H9 (cell line): Measurements from ENCODE around the gene SSPN. TPM values are rescaled to one million over a fixed set of nuclear protein-coding genes. Genes with fewer than 3 reads are reported as not detected.

Experiments used
- DNase-seq: peaks from one replicate; pipeline ENCODE4 v3.0.0-alpha.2; 2017
- H2AFZ ChIP-seq: one replicate; pipeline ENCODE4 v1.6.1; 2013; ENCODE audit warnings: mild to moderate bottlenecking, low read length, control low read depth, moderate library complexity
- H2AK5ac ChIP-seq: 2 replicates; pipeline ENCODE4 v1.6.1; 2013; ENCODE audit warnings: low read length, control low read depth, mixed read lengths; ENCODE audit not compliant: insufficient read length
- H2BK120ac ChIP-seq: one replicate; pipeline ENCODE4 v1.6.1; 2013; ENCODE audit warnings: low read depth, mild to moderate bottlenecking, low read length, control low read depth, inconsistent platforms; ENCODE audit not compliant: poor library complexity, severe bottlenecking
- H2BK12ac ChIP-seq: 2 replicates; pipeline ENCODE4 v1.6.1; 2013; ENCODE audit warnings: low read length, control low read depth, mixed read lengths, low read depth; ENCODE audit not compliant: insufficient read length
- H2BK15ac ChIP-seq: 2 replicates; pipeline ENCODE4 v1.6.1; 2013; ENCODE audit warnings: low read depth, low read length, control low read depth
- H2BK20ac ChIP-seq: one replicate; pipeline ENCODE4 v1.6.1; 2013; ENCODE audit warnings: low read depth, mild to moderate bottlenecking, low read length, control low read depth, inconsistent platforms; ENCODE audit not compliant: poor library complexity, severe bottlenecking
- H2BK5ac ChIP-seq: 2 replicates; pipeline ENCODE4 v1.6.1; 2013; ENCODE audit warnings: low read length, control low read depth, mixed read lengths; ENCODE audit not compliant: insufficient read length
- H3K14ac ChIP-seq: 2 replicates; pipeline ENCODE4 v1.6.1; 2013; ENCODE audit warnings: low read length, control low read depth; ENCODE audit not compliant: insufficient read depth
- H3K18ac ChIP-seq: 2 replicates; pipeline ENCODE4 v1.6.1; 2013; ENCODE audit warnings: low read depth, mild to moderate bottlenecking, mixed read lengths, low read length, control low read depth; ENCODE audit not compliant: insufficient read length
- H3K23ac ChIP-seq: 2 replicates; pipeline ENCODE4 v1.6.1; 2013; ENCODE audit warnings: low read length, control low read depth, mixed read lengths, low read depth; ENCODE audit not compliant: insufficient read length
- H3K23me2 ChIP-seq: 2 replicates; pipeline ENCODE4 v1.6.1; 2013; ENCODE audit warnings: low read depth, mild to moderate bottlenecking, mixed read lengths, low read length, control low read depth; ENCODE audit not compliant: insufficient read length, poor library complexity, severe bottlenecking
- H3K27ac ChIP-seq: 2 replicates; pipeline ENCODE4 v1.5.1; 2013; ENCODE audit warnings: low read length, control low read depth, mixed read lengths, low read depth; ENCODE audit not compliant: insufficient read length
- H3K27me3 ChIP-seq: 2 replicates; pipeline ENCODE4 v1.6.1; 2013; ENCODE audit warnings: low read length, control low read depth, inconsistent platforms; ENCODE audit not compliant: insufficient read depth
- H3K4ac ChIP-seq: 2 replicates; pipeline ENCODE4 v1.6.1; 2013; ENCODE audit warnings: low read depth, mild to moderate bottlenecking, control low read depth, inconsistent platforms, low read length, moderate library complexity
- H3K4me1 ChIP-seq: 2 replicates; pipeline ENCODE4 v1.6.1; 2013; ENCODE audit warnings: low read length, control low read depth, inconsistent platforms; ENCODE audit not compliant: insufficient read depth
- H3K4me2 ChIP-seq: 2 replicates; pipeline ENCODE4 v1.6.1; 2013; ENCODE audit warnings: low read length, control low read depth, mixed read lengths; ENCODE audit not compliant: insufficient read length, insufficient read depth
- H3K56ac ChIP-seq: 2 replicates; pipeline ENCODE4 v1.6.1; 2013; ENCODE audit warnings: low read depth, mild to moderate bottlenecking, mixed read lengths, low read length, control low read depth; ENCODE audit not compliant: insufficient read length
- H3K79me1 ChIP-seq: 2 replicates; pipeline ENCODE4 v1.6.1; 2013; ENCODE audit warnings: low read depth, mild to moderate bottlenecking, moderate library complexity, low read length, control low read depth, inconsistent platforms; ENCODE audit not compliant: insufficient read depth, poor library complexity, severe bottlenecking
- H3K79me2 ChIP-seq: 2 replicates; pipeline ENCODE4 v1.6.1; 2013; ENCODE audit warnings: low read length, control low read depth, inconsistent platforms; ENCODE audit not compliant: insufficient read depth
- H3K9ac ChIP-seq: 2 replicates; pipeline ENCODE4 v1.6.1; 2013; ENCODE audit warnings: low read length, control low read depth, mixed read lengths; ENCODE audit not compliant: insufficient read length; ENCODE audit errors: extremely low read depth
- H3K9me3 ChIP-seq: one replicate; pipeline ENCODE4 v1.6.1; 2013; ENCODE audit warnings: low read depth, low read length, inconsistent platforms; ENCODE audit not compliant: control insufficient read depth
- H3T11ph ChIP-seq: one replicate; pipeline ENCODE4 v1.6.1; 2013; ENCODE audit warnings: mild to moderate bottlenecking, low read length, control low read depth, inconsistent platforms
- H4K20me1 ChIP-seq: one replicate; pipeline ENCODE4 v1.6.1; 2013; ENCODE audit not compliant: control insufficient read depth, insufficient read length, insufficient read depth
- H4K5ac ChIP-seq: 2 replicates; pipeline ENCODE4 v1.6.1; 2013; ENCODE audit warnings: low read depth, mild to moderate bottlenecking, mixed read lengths, low read length, control low read depth; ENCODE audit not compliant: insufficient read length
- H4K8ac ChIP-seq: replicated peaks from 2 replicates; pipeline ENCODE4 v1.6.1; 2013; ENCODE audit warnings: low read length, control low read depth, mixed read lengths, low read depth; ENCODE audit not compliant: insufficient read length
- H4K91ac ChIP-seq: 2 replicates; pipeline ENCODE4 v1.6.1; 2013; ENCODE audit warnings: low read depth, mild to moderate bottlenecking, moderate library complexity, mixed read lengths, low read length, control low read depth; ENCODE audit not compliant: insufficient read length
- H3K27ac Mint-ChIP-seq, 3 experiments: 2 replicates in 2 of 3; 3 replicates in 1 of 3; pipeline ENCODE4 v1.8.0; 2020 to 2021; ENCODE audit warnings: mixed read lengths in 3 of 3, mild to moderate bottlenecking in 1 of 3, moderate library complexity in 1 of 3
- H3K27me3 Mint-ChIP-seq: 2 replicates; pipeline ENCODE4 v1.8.0; 2021; ENCODE audit warnings: low read depth, mild to moderate bottlenecking, moderate library complexity, mixed read lengths
- H3K36me3 Mint-ChIP-seq, 3 experiments: 2 replicates in 2 of 3; 3 replicates in 1 of 3; pipeline ENCODE4 v1.8.0; 2020 to 2021; ENCODE audit warnings: low read depth in 3 of 3, mixed read lengths in 3 of 3; ENCODE audit not compliant: insufficient read depth in 1 of 3
- H3K4me1 Mint-ChIP-seq, 2 experiments: 2 replicates each; pipeline ENCODE4 v1.8.0; 2020; ENCODE audit warnings: mixed read lengths in 2 of 2
- H3K4me3 Mint-ChIP-seq, 2 experiments: 2 replicates in 1 of 2; 3 replicates in 1 of 2; pipeline ENCODE4 v1.8.0; 2020 to 2021; ENCODE audit warnings: mild to moderate bottlenecking in 2 of 2, mixed read lengths in 2 of 2, moderate library complexity in 1 of 2
- H3K9me3 Mint-ChIP-seq, 2 experiments: 2 replicates in 1 of 2; 3 replicates in 1 of 2; pipeline ENCODE4 v1.8.0; 2020; ENCODE audit warnings: mild to moderate bottlenecking in 2 of 2, mixed read lengths in 2 of 2, moderate library complexity in 1 of 2
- CTCF ChIP-seq: fragments of 200-600 bp; sonication (generic); conservative IDR thresholded peaks from 3 replicates; pipeline ENCODE4 v1.8.0; 2021; ENCODE audit warnings: antibody characterized with exemption, mild to moderate bottlenecking
- WGBS: extraction: QIAGEN DNeasy Blood & Tissue Kit; methylation state at CpG from one replicate; pipeline ENCODE4 v1.1.7; 2013; ENCODE audit warnings: missing lambda C conversion rate, low lambda C conversion rate, mixed read lengths; ENCODE audit not compliant: insufficient read length; ENCODE audit errors: extremely low coverage; 5-methylcytosine and 5-hydroxymethylcytosine counted together
- total RNA-seq: library from RNA; stranded (reverse); gene quantifications from 2 replicates; pipeline ENCODE4 v1.2.1, GENCODE V29; 2021

Gene SSPN
- total RNA-seq, 1 experiment from 2014 or later: 0.81 TPM

- no peaks in the 10 kb centered on the region for H3K36me3 Mint-ChIP-seq
- Histone ChIP-seq H2BK120ac (no peak overlapping the region), H3K4me2 (no peak overlapping the region), H3K4ac (no peak overlapping the region), H3K9me3 (no peaks in the 10 kb centered on the region), H3K79me2 (no peaks in the 10 kb centered on the region), H4K20me1 (no peaks in the 10 kb centered on the region), H3K4me1 (no peaks in the 10 kb centered on the region), H2BK20ac (no peak overlapping the region), H3K23me2 (no peaks in the 10 kb centered on the region), H4K91ac (no peak overlapping the region), H2BK15ac (no peak overlapping the region), H3K23ac (no peak overlapping the region), H2AK5ac (no peak overlapping the region), H3K79me1 (no peaks in the 10 kb centered on the region), H2AFZ (no peak overlapping the region), H4K8ac (no peak overlapping the region), H2BK5ac (no peak overlapping the region), H3K9ac (no peak overlapping the region), H3K14ac (no peak overlapping the region), H3K27me3 (no peaks in the 10 kb centered on the region), H3K18ac (no peak overlapping the region), H2BK12ac (no peak overlapping the region), H3K27ac (no peak overlapping the region), H4K5ac (no peak overlapping the region), H3T11ph (no peak overlapping the region), H3K56ac (no peak overlapping the region)
- H3K4me3 Mint-ChIP-seq: no peak overlapping the region
- TF ChIP-seq CTCF: no peak
- H3K27me3 Mint-ChIP-seq: no peaks in the 10 kb centered on the region; the same call in 1 of the 2 replicates
- no peak for DNase-seq
- H3K4me1 Mint-ChIP-seq: no peaks in the 10 kb centered on the region
- no peak overlapping the region for H3K27ac Mint-ChIP-seq
- no peaks in the 10 kb centered on the region for H3K9me3 Mint-ChIP-seq
- WGBS: no CpG with 5 or more reads among the region's 8 CpGs
Measured at GRCh38 chr12:26297396-26298070, 102.2 kb downstream of the SSPN start.
